IPS DF 4.7 (cell line): Measurements from ENCODE around the gene PARP1.
"Not testable (repeated sequence)": the region's sequence is repeated elsewhere in the genome, so short reads cannot be mapped to it uniquely, and the experiment has no call there.

Source experiments
- DNase-seq: peaks from one replicate; pipeline ENCODE4 v3.0.0-alpha.2; 2013; ENCODE audit warnings: low spot score; ENCODE audit errors: extremely low read depth

The PARP1 gene

DNA sequence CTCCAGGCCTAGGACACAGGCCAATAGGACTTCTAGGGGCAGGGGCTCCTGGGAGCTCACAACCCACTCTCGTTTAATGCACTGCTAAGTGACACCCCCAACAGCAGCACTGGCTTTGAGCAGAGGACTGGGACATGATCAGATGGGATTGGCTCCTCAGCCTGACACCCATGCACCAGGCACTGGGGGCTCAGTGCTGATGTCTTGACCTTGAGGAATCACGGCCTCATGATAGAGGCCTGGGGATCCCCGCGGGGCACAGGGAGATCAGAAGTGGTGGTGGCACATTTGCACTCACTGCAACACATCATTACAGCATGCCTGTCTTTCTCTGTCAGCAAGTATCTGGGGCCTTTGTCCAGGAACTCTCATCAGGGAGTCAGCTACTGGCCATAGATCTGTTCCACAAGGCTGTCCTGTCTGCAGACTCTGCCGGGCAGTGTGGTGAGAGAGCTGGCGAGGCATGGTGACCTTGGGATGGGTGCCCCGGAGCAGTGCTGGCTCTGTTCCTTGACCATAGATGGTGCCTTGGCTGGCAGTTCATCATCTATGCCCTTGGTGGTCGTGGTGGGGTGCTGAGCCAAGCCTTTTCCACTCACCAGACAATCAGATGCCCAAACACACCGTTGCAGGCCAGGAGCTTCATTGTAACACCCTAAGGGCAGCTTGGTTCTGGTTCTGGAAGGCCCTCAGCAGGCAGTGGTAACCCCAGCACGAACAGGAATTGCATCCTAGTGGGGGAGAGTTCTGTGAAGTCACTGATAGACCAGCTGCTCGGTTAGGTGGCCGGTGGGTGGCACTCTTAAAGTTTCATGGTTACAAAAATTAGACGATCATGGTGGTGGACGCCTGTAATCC, 22.2 kb upstream of the PARP1 start:
- DNase-seq: no peak

DNA sequence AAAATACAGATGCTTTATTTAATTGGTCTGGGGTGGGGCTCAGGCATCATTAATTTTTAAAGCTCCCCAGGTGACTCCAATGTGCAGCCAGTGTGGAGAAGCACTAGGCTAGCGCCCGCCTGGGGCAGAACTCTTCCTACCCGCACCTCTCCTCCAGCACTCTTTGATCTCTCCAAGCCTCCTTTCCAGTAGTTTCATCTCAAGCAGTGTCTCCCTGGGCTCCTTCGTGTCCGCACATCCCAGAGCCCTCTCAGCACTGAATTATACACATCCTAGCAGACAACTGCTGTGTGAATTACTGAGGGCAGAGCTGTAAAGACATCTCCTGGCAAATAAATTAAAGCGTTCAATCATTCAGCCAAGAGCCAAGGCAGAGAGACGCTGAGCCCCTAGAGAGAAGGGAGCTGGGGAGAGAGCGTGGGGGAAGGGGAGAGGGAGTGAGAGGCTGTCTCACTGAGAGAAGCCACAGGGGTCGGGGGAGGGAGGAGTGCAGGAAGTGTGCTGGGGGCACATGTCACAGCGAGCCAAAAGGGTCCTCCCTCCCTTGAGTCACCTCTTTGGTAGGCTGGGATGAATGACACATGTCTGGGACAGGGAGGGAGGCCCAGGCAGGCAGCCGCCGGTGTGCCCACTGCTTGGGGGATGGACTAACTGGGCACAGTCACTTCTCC, 21.0 kb upstream of the PARP1 start:
- no peak for DNase-seq

DNA sequence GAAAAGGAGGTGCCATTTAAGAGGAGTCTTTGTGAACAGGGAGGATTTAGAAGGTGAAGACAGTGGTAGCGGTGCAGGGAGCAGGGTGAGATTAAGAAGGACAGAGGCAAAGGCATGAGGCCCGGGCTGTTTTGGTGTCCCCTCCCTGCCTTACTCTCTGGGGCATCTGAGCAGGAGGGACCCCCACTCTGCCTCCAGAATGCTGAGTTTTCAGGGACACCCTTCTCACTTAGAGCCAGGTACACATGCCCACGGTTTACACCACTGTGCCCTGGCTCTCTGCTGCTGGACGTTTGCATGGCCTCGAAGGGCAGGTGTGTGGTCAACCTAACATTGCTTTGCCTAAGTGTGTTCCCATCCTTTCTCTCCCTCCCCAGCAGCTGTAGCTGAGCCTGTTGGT, 20.5 kb upstream of the PARP1 start:
- no peak for DNase-seq

DNA sequence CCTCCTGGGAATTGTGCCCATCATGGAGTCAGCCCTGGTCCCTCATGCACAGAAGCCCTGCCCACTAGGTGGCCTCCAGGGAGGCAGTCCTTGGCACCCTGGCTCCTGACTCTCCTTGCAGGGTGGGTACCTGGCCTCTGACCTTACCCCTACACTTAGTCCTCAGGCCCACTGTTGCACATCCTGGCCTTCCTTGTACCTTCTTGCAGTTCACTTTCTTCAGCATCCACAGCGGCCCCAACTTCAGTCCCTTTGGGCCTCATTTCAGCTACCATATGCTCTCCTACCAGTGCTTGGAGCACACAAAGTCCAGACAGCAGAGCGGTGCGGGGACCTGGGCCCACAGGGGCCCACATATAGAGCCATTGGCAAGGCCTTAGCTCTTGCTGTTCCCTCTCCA, 19.2 kb upstream of the PARP1 start:
- DNase-seq: no peak

DNA sequence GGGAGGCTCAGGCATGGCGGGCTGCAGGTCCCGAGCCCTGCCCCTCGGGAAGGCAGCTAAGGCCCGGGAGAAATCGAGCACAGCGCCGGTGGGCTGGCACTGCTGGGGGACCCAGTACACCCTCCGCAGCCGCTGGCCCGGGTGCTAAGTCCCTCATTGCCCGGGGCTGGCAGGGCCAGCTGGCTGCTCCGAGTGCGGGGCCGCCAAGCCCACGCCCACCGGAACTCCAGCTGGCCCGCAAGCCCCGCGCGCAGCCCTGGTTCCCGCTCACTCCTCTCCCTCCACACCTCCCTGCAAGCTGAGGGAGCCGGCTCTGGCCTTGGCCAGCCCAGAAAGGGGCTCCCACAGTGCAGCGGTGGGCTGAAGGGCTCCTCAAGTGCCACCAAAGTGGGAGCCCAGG, 18.5 kb upstream of the PARP1 start:
- DNase-seq: not testable (repeated sequence)

DNA sequence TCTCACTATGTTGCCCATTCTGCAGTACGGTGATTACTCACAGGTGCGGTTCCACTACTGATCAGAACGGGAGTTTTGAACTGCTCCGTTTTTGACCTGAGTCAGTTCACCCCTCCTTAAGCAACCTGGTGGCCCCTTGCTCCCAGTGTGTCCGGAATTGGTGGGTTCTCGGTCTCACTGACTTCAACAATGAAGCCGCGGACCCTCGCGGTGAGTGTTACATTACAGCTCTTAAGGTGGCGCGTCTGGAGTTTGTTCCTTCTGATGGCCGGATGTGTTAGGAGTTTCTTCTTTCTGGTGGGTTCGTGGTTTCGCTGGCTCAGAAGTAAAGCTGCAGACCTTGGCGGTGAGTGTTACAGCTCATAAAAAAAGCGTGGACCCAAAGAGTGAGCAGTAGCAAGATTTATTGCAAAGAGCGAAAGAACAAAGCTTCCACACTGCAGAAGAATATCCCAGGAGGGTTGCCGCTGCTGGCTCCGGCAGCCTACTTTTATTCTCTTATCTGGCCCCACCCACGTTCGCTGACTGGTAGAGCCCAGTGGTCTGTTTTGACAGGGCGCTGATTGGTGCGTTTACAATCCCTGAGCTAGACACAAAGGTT, 17.6 kb upstream of the PARP1 start:
- DNase-seq: no peak

DNA sequence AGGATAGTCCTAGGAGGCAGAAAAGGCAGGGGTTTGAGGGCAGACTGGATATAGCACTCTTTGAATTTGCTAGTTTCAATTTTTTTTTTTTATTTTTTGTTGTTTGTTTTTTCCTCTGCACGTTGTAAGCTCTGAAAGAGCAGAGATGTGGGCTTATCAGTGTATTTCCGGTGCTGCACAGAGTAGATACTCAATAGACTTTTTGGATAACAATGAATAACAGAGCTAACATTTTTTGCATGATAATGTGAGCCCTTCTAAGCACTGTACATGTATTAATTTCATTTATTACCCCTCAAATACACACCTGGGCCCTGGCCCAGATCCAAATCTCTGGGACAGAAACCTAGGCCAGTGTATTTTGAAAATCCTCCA, 17.1 kb upstream of the PARP1 start:
- no peak for DNase-seq

DNA sequence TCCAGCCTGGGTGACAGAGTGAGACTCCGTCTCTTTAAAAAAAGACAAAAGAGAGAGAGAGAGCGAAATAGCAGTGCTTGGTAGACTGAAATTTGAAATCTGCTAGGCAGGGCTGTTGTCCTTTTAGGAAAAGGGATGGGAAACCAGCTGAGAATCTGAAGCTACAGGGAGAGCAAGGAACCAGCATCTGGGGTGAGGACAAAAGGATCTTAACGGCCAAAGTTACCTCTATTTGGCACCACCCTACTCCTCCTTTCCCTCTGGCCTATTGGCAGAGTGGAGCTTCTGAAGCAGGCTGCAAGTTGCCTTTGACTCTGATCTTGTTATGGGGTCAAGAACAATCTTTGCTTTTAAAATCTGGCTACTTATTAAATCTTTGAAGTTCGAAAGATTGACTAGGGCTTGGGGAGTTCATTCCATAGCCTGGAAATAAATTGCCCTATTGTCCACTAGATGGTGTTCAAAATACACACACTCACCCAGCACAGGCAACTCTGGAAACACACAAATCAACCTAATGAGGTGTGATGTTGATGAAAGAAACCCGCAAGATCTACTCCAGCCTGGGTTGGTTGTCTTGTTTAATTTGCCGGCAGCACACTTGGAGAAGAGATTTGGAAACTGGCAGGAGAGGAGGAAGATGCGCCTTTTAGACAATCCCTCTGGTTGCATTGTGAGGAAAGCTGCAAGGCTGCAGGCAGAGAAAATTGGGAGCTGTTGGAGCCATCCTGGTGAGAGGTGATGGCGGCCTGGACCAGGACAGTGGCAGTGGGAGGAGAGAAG, 16.5 kb upstream of the PARP1 start:
- DNase-seq: no peak

DNA sequence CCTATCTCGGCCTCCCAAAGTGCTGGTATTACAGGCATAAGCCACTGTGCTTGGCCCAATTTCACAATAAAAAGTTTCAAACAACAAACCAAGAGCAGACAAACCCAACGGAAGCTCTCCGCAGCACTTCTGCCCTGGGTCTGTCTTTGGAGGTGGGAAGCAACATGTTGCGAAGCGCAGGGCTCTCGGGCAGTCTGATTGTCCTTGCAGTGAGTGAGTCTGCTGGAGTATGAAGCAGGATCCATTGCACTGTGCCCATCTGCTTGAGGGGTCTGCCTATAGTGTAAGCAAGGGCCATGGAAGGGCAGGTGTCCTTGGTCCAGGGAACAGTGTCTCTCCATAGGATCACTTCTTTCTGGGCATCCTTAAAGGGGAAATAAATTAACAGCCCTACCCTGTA, 14.6 kb upstream of the PARP1 start:
- DNase-seq: no peak

DNA sequence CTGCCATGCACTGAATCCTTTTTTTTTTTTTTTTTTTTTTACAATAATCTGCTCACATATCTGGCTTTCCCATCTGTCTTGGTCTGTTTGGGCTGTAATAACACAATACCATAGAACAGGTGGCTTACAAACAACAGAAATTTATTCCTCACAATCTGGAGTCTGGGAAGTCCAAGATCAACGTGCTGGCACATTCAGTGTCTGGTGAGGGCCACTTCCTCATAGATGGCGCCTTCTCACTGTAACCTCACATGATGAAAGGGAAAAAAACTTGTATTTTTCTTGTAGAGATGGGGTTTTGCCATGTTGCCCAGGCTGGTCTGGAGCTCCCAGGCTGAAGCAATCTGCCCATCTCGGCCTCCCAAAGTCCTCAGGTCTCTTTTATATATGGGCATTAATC, 13.0 kb upstream of the PARP1 start:
- no peak for DNase-seq

DNA sequence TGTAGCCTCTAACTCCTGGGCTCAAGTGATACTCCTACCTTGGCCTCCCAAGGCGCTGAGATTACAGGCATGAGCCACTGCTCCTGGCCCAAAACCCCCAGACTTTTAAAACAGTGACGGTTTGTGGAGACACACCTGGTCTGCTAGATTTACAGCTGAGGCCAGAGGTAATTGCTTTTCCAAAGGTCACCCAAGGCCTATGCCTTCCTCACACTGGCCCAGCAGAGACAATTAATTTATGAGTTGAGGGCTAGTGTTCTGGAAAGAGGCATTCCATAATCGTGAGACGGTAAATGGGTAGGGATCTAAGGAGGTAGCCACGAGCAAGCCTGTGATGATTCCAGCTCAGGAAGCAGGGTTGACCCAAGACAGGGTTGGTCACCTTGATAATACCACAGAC, 12.4 kb upstream of the PARP1 start:
- DNase-seq: no peak

DNA sequence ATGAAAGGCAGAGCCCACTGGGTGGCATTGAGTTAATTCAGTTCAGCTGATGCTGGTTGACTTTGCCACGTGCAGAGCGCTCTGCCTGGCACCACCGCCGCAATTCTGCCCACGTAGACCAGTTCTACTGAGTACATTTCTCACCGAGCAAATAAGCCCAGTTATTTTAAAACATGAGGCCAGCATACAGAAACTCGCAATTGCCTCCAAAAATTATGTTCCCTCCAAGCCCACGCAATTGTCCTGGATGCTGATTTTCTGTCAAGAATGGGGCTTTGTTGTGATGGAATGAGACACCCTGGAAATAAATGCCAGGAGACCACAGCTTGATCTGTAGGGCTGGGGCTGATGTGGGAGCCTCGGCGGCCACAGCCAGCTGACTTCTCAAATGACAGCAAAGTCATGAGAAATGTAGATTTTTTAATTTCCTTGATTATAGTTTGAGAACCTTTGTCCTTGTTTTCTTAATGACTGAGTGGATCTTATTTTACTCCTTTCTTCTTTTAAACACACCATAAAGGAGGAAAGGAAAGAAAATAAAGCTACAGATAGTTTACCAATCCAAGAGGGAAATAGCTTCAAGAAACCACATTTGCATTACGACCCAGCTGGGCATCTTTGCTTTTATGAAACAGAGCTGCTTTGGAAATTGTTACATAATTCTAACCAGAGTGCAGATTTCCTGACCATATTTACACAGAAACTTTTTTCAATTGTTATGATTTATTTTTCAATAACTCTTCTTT, 11.6 kb upstream of the PARP1 start:
- no peak for DNase-seq

DNA sequence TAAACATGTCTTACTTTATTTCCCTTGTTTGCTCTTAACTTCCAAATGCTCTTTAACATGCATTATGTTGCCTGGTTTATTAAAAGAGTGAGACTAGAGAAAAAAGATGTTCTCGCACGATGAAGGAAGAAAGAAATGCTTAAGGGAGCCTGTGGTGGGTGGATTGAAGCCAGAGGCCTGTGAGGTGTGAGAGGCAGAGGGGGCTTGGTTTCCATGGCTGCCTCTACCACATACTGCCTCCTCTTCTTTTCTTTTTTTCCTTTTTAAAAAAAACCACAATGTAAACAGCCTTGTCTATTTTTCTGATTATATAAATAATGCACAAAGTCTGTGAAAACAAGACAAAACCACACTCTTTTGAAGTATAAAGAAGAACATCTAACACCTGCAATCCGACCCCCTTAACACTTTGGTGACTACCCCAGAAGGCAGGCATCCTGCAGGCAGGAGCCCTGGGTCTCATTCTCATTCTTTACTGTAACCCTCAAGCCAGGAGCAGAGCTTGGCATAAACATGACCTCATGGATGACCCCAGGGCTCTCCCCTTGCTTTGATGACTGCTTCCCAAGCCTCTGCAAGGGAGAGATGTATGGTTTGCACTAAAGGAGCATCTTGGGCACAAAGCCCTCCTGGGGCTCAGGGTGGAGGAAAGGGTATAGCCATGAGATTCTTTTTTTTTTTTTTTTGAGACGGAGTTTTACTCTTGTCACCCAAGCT, 10.1 kb upstream of the PARP1 start:
- DNase-seq: no peak

DNA sequence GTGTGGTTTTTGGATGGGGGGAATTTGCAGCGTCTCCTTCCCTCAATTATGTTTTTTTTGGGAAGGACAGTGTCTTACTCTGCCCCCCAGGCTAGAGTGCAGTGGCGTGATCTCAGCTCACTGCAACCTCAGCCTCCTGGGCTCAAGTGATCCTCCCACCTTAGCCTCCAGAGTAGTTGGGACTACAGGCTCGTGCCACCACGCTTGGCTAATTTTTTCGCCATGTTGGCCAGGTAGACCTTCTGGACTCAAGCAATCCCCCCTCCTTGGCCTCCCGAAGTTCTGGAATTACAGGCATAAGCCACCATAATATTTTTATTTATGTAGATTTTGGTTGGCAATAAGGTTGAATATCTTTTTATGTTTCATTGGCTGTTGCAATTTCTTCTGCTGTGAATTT, 9.5 kb upstream of the PARP1 start:
- DNase-seq: no peak

DNA sequence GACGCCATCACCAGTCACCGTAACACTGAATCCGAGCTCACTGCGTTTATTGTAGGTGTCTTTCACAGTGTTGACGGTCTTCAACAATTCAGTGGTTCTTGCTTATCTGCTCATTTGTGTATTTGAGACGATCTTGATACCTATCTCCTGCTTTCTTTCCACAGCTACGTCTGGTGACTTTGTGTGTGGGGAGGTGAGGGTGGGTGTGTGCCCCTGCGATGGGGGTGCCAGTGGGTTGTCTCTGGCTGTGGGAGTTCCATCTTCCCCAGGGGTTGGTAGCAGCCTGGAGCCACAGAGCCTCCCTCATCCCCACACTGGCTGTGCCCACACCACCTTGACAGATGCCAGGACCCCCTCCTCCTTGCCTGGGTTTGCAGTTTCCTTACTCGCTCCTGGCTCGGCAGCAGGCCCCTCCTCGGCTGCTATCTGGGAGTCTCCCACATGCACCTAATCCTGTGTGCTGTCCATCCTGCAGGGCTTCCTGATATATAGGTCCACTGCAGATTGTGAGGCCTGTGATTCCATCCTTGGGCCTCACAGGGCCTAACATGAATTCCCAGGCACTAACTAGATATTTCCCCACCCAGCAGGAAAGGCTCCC, 6.3 kb upstream of the PARP1 start:
- DNase-seq: no peak

DNA sequence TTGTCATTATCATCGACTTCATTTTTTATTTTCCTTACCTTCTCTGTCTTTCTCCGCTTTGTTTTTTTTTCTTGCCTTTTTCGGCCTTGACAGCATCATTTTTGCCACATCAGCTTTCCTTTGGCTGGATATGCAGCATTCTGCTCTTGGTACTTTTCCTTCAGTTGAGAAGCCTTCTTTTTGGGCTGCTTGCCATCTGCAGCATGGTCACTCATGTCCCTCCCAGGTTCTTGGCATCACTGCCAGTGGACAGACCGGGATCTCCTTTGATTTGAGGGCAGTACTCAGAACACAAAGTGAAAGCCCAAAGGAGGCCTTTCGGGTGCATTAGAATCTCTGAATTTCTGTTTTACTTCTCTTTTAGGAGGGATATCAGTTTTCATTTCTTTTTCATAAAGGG, 3.7 kb upstream of the PARP1 start:
- no peak for DNase-seq

DNA sequence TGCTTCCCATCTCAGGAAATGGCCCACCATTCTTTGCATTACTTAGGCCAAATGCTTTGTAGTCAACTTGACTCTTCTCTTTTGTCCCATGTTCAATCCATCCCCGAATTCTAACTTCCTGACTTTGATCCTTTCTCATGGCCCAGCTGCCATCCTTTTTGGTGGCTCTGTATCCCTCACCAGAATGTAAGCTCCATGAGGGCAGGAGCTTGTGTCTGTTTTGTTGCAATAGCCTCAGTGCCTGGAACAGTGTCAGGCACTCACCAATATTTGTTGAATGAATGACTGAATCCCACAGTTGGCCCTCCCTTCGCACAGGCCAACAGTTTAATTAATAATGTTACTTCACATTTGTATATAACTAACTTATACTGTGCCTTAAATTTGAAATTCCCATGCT, 3.1 kb upstream of the PARP1 start:
- no peak for DNase-seq

DNA sequence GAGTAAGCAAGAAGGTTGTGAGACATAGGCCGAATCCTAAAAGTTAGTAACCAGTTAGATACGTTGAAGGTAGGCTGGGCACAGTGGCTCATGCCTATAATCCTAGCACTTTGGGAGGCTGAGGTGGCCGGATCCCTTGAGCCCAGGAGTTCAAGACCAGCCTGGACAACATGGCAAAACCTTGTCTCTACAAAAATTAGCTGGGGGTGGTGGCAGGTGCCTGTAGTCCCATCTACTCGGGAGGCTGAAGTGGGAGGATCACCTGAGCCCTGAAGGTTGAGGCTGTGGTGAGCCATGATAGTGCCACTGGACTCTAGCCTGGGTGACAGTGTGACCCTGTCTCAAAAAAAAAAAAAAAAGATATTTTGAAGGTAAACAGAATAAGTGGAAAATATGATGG, 1.5 kb upstream of the PARP1 start:
- no peak for DNase-seq

DNA sequence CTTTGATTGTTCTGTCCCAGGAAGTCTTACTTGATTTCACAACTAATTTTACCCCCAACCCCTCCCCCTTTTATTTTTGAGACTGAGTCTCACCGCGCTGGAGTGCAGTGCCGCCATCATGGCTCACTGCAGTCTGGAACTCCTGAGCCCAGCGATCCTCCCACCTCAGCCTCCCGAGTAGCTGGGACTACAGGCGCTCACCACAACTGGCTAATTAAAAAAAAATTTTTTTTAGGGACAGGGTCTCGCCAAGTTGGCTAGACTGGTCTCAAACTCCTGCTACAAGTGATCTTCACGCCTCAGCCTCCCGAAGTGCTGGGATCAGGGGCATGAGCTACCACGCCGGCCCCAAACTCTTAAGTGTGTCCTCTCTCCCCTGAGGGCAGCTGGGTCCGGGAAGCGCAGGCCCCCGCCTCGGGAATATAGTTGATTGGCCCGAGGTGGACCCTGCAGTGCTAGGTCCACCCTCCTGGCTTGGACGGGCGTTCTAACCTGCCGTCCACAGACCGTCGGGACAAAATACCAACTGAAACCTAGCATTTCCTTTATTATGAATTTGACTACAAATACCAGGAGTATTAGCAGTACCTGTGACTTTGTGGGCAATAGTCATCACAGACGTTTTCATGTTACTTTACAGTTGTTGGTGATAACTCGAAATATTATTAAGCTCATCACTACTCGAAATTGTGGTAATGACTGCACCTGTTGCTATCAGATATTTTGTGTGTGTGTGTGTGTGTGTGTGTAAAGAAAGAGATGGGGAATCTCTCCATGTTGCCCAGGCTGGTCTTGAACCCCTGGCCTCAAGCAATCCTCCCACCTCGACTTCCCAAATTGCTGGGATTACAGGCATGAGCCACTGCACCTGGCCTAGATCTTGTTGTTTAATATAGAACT, 642 bp upstream of the PARP1 start:
- DNase-seq: no peak
